OCI-LY1 (cell line): ENCODE measurements around the gene TSPYL6.
"Not testable (repeated sequence)": the region's sequence is repeated elsewhere in the genome, so short reads cannot be mapped to it uniquely, and the experiment has no call there.

Source experiments
- CTCF ChIP-seq: fragments of 200-600 bp; sonication (generic), shearing (Covaris generic); IDR thresholded peaks from 2 replicates; pipeline ENCODE4 v1.5.1; 2017; ENCODE audit warnings: mild to moderate bottlenecking, antibody characterized with exemption, low read length, moderate library complexity, mixed read lengths
- EZH2 ChIP-seq: fragments of 200-600 bp; sonication (generic), shearing (Covaris generic); IDR thresholded peaks from 2 replicates; pipeline ENCODE4 v1.8.0; 2017; ENCODE audit warnings: borderline replicate concordance, mixed run types, mild to moderate bottlenecking, antibody characterized with exemption, low read length, moderate library complexity, mixed read lengths

- not testable (repeated sequence) for TF ChIP-seq CTCF, EZH2
Observed at GRCh38 chr2:54294665-54295064, 38.6 kb upstream of the TSPYL6 start.
